SU-DHL-6 (cell line): ENCODE results near the gene FAM237A.

Experiments
- H2AFZ ChIP-seq: fragments of 200-600 bp; sonication (generic); 2 replicates; pipeline ENCODE4 v1.6.1; 2014; ENCODE audit warnings: low read depth, mild to moderate bottlenecking, moderate library complexity, mixed read lengths, antibody characterized with exemption, low read length; ENCODE audit not compliant: severe bottlenecking
- H3F3A ChIP-seq: fragments of 200-600 bp; shearing (Covaris generic); 2 replicates; pipeline ENCODE4 v1.6.0; 2016; ENCODE audit warnings: antibody characterized with exemption, mild to moderate bottlenecking; ENCODE audit not compliant: insufficient read depth
- H3K27ac ChIP-seq: fragments of 200-600 bp; sonication (generic); 2 replicates; pipeline ENCODE4 v1.5.1; 2016; ENCODE audit warnings: low read depth, mild to moderate bottlenecking, low read length, moderate library complexity, mixed read lengths
- H3K27me3 ChIP-seq: fragments of 200-600 bp; sonication (generic), shearing (Covaris generic); 2 replicates; pipeline ENCODE4 v1.6.0; 2014; ENCODE audit warnings: mild to moderate bottlenecking, low read length
- H3K36me3 ChIP-seq: fragments of 200-600 bp; sonication (generic); 2 replicates; pipeline ENCODE4 v1.6.1; 2014; ENCODE audit warnings: mild to moderate bottlenecking, low read length, mixed read lengths
- H3K4me2 ChIP-seq: fragments of 300-600, 200-600 bp; shearing (Covaris generic), sonication (generic); 2 replicates; pipeline ENCODE4 v1.6.0; 2014; ENCODE audit warnings: low read length, low read depth, mild to moderate bottlenecking; ENCODE audit not compliant: poor library complexity, severe bottlenecking
- H3K4me3 ChIP-seq: fragments of 200-600 bp; sonication (generic); 2 replicates; pipeline ENCODE4 v1.5.1; 2014; ENCODE audit warnings: antibody characterized with exemption, low read length, mild to moderate bottlenecking, mixed read lengths; ENCODE audit not compliant: insufficient read depth, poor library complexity, severe bottlenecking
- H3K79me2 ChIP-seq: fragments of 200-600 bp; sonication (generic); 2 replicates; pipeline ENCODE4 v1.6.1; 2014; ENCODE audit warnings: mild to moderate bottlenecking, low read length, moderate library complexity; ENCODE audit not compliant: insufficient read depth
- H3K9ac ChIP-seq: fragments of 200-600 bp; sonication (generic); 2 replicates; pipeline ENCODE4 v1.7.0; 2014; ENCODE audit warnings: mild to moderate bottlenecking, low read length
- H3K9me2 ChIP-seq: fragments of 200-600 bp; sonication (generic); replicated peaks from 2 replicates; pipeline ENCODE4 v1.6.1; 2014; ENCODE audit warnings: low read length; ENCODE audit not compliant: insufficient read depth
- H3K9me3 ChIP-seq: fragments of 200-600 bp; sonication (generic); 2 replicates; pipeline ENCODE4 v1.6.1; 2014; ENCODE audit warnings: low read length, mixed read lengths; ENCODE audit not compliant: insufficient read depth
- H4K20me1 ChIP-seq: fragments of 200-600 bp; sonication (generic); 2 replicates; pipeline ENCODE4 v1.6.1; 2014; ENCODE audit warnings: low read depth, mild to moderate bottlenecking, antibody characterized with exemption, low read length, moderate library complexity, mixed read lengths
- CTCF ChIP-seq: fragments of 200-600 bp; sonication (generic); IDR thresholded peaks from one replicate; pipeline ENCODE4 v1.5.1; 2017; ENCODE audit warnings: antibody characterized with exemption, mild to moderate bottlenecking, low read length, moderate library complexity; ENCODE audit not compliant: insufficient read depth, poor library complexity, severe bottlenecking
- EZH2phosphoT487 ChIP-seq: fragments of 200-600 bp; sonication (generic), shearing (Covaris generic); conservative IDR thresholded peaks from 2 replicates; pipeline ENCODE4 v1.6.1; 2018; ENCODE audit warnings: mild to moderate bottlenecking, antibody characterized with exemption, low read length, moderate library complexity, mixed read lengths

The FAM237A gene

GRCh38 chr2:206626108-206626507 lies 16.2 kb upstream of the FAM237A start:
- Histone ChIP-seq H2AFZ (no peak overlapping the region), H3K27me3 (no peaks in the 10 kb centered on the region), H3K27ac (no peak overlapping the region), H3K4me3 (no peak overlapping the region), H3K79me2 (no peaks in the 10 kb centered on the region), H3K9me2 (no peaks in the 10 kb centered on the region), H3F3A (no peaks in the 10 kb centered on the region), H3K4me2 (no peak overlapping the region), H3K9me3 (no peaks in the 10 kb centered on the region), H4K20me1 (no peaks in the 10 kb centered on the region), H3K36me3 (no peaks in the 10 kb centered on the region), H3K9ac (no peak overlapping the region)
- TF ChIP-seq CTCF (no peak), EZH2phosphoT487 (no peak)

- no peaks in the 10 kb centered on the region for H3F3A ChIP-seq
- H3K27ac ChIP-seq: no peak overlapping the region
- no peak overlapping the region for H2AFZ ChIP-seq
- H3K79me2 ChIP-seq: no peaks in the 10 kb centered on the region
- H3K4me2 ChIP-seq: no peak overlapping the region
- no peaks in the 10 kb centered on the region for H3K9me3 ChIP-seq
- no peak for TF ChIP-seq EZH2phosphoT487
- no peak for TF ChIP-seq CTCF
- H4K20me1 ChIP-seq: no peaks in the 10 kb centered on the region
- no peaks in the 10 kb centered on the region for H3K9me2 ChIP-seq
- H3K36me3 ChIP-seq: no peaks in the 10 kb centered on the region
- no peaks in the 10 kb centered on the region for H3K27me3 ChIP-seq
- no peak overlapping the region for H3K4me3 ChIP-seq
- no peak overlapping the region for H3K9ac ChIP-seq
Measured at GRCh38 chr2:206627632-206628031, 14.7 kb upstream of the FAM237A start.

- no peaks in the 10 kb centered on the region for H3K9me3 ChIP-seq
- no peaks in the 10 kb centered on the region for H3K36me3 ChIP-seq
- H3F3A ChIP-seq: no peaks in the 10 kb centered on the region
- no peaks in the 10 kb centered on the region for H3K79me2 ChIP-seq
- H3K4me3 ChIP-seq: no peak overlapping the region
- TF ChIP-seq EZH2phosphoT487 (no peak), CTCF (no peak)
- H3K4me2 ChIP-seq: no peak overlapping the region
- H3K9me2 ChIP-seq: no peaks in the 10 kb centered on the region
- no peak overlapping the region for H2AFZ ChIP-seq
- no peak overlapping the region for H3K9ac ChIP-seq
- no peaks in the 10 kb centered on the region for H3K27me3 ChIP-seq
- H4K20me1 ChIP-seq: no peaks in the 10 kb centered on the region
- H3K27ac ChIP-seq: no peak overlapping the region
Measured at GRCh38 chr2:206631340-206631739, 10.9 kb upstream of the FAM237A start.

GRCh38 chr2:206635015-206635414 lies 7.3 kb upstream of the FAM237A start:
- Histone ChIP-seq H3K9me2 (no peaks in the 10 kb centered on the region), H4K20me1 (no peaks in the 10 kb centered on the region), H3K27ac (no peak overlapping the region), H3K36me3 (no peaks in the 10 kb centered on the region), H3K9me3 (no peaks in the 10 kb centered on the region), H2AFZ (no peak overlapping the region), H3K79me2 (no peaks in the 10 kb centered on the region), H3K27me3 (no peaks in the 10 kb centered on the region), H3K4me3 (no peak overlapping the region), H3F3A (no peaks in the 10 kb centered on the region), H3K4me2 (no peak overlapping the region), H3K9ac (no peak overlapping the region)
- TF ChIP-seq EZH2phosphoT487: no peak
- TF ChIP-seq CTCF: no peak
